Activated naive CD4-positive, alpha-beta T cell treated with anti-CD3 and anti-CD28 coated beads, Interleukin-2, amount 10 ng/mL, durations not matched to agents 7 days and 5 days (primary cell): Measurements from ENCODE around the gene FAM193A.
"Not testable (repeated sequence)": the region's sequence is repeated elsewhere in the genome, so short reads cannot be mapped to it uniquely, and the experiment has no call there.

Experiments
- CTCF ChIA-PET: fragments of 350-600 bp; sonication (Branson Sonifier 250); formaldehyde crosslinking; loops from one replicate; lab custom pipeline; 2021; ENCODE audit warnings: antibody characterized with exemption; lab: Charles Lee
- DNase-seq: peaks from one replicate; pipeline ENCODE4 v3.0.0-alpha.2; 2020
- H3K27ac Mint-ChIP-seq: one replicate; pipeline ENCODE4 v1.8.0; 2021; ENCODE audit warnings: mild to moderate bottlenecking, moderate library complexity, mixed read lengths
- H3K27me3 Mint-ChIP-seq: one replicate; pipeline ENCODE4 v1.8.0; 2021; ENCODE audit warnings: mild to moderate bottlenecking, mixed read lengths
- H3K36me3 Mint-ChIP-seq: one replicate; pipeline ENCODE4 v1.8.0; 2021; ENCODE audit warnings: mixed read lengths
- H3K4me1 Mint-ChIP-seq: one replicate; pipeline ENCODE4 v1.8.0; 2021; ENCODE audit warnings: mixed read lengths
- H3K4me3 Mint-ChIP-seq: one replicate; pipeline ENCODE4 v1.8.0; 2021; ENCODE audit warnings: mild to moderate bottlenecking, moderate library complexity, mixed read lengths
- H3K9me3 Mint-ChIP-seq: one replicate; pipeline ENCODE4 v1.8.0; 2021; ENCODE audit warnings: mixed read lengths

Gene FAM193A

DNA sequence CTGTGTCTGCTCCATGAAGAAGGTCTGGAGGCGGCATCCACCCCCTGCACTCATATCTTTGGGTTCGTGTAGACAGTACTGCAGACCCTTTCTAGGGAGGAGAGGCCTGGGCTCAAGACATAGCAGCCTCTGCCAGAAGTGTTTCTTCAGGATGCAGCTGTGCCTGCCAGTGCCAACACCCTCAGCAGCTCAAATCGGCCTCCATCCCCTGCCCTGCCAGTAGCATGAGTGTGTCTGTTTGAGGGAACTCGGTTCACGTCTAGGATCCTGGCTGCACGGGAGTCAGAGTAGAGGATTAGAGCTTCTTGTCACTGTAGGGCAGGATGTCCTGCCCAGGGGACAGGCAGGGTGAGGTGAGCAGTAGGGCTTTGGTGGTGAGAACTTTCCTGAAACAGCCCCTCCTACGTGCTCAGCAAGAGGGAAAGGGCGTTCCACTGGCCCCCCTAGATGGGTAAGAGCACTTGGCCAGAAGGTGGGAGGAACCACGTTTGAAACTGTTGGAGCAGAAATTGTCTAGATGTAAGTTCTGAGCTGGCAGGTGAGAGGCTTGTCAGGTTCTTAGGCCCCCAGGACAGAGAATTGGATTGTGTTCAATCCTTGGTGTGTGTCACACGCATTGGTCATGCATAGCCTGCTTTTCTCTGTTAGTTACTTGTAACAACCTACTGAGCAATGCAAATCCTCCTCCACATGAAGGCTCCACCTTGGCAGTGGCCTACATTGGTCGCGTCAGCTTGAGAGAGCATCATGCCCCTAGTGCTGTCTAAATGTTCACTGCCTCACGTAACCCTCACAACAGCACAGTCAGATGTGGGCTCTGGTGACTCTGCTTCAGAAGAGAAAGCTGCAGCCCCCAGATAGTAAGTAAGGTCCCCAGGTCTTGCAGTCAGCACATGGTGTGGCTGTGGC, 25.8 kb upstream of the FAM193A start:
- peak overlapping the region; percentile 52 for H3K27ac Mint-ChIP-seq
- H3K9me3 Mint-ChIP-seq = no peaks in the 10 kb centered on the region
- CTCF ChIA-PET = no interaction called here
- H3K27me3 Mint-ChIP-seq = no peaks in the 10 kb centered on the region
- H3K4me1 Mint-ChIP-seq = peaks cover 2% of the 10 kb centered on the region
- H3K36me3 Mint-ChIP-seq = peaks cover 59% of the 10 kb centered on the region
- no peak for DNase-seq
- H3K4me3 Mint-ChIP-seq = no peak overlapping the region

DNA sequence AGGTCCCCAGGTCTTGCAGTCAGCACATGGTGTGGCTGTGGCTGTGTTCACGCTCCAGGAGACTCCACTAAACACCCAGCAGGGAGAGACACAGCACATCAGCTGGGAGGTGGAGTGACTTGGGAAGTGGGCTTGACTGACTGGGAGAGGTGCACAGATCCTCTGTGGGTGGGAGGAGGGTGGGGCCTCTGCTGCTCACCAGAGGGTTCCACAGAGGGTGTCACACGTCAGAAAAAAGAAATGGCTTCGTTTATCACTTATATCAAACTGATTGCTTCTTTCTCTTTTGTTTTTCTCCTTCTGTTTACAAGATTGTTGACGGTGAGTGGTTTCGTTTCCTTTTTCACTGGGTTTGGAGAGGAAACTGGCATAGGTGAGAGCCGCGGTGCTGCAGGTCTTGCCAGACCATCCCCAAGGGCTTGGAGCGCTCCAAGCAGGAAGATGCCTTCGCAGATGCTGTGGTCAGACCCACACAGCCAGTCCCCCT, 24.8 kb upstream of the FAM193A start:
- peaks cover 2% of the 10 kb centered on the region for H3K4me1 Mint-ChIP-seq
- no peak overlapping the region for H3K27ac Mint-ChIP-seq
- H3K4me3 Mint-ChIP-seq = no peak overlapping the region
- CTCF ChIA-PET = no interaction called here
- no peaks in the 10 kb centered on the region for H3K27me3 Mint-ChIP-seq
- peaks cover 56% of the 10 kb centered on the region for H3K36me3 Mint-ChIP-seq
- no peak for DNase-seq
- no peaks in the 10 kb centered on the region for H3K9me3 Mint-ChIP-seq

DNA sequence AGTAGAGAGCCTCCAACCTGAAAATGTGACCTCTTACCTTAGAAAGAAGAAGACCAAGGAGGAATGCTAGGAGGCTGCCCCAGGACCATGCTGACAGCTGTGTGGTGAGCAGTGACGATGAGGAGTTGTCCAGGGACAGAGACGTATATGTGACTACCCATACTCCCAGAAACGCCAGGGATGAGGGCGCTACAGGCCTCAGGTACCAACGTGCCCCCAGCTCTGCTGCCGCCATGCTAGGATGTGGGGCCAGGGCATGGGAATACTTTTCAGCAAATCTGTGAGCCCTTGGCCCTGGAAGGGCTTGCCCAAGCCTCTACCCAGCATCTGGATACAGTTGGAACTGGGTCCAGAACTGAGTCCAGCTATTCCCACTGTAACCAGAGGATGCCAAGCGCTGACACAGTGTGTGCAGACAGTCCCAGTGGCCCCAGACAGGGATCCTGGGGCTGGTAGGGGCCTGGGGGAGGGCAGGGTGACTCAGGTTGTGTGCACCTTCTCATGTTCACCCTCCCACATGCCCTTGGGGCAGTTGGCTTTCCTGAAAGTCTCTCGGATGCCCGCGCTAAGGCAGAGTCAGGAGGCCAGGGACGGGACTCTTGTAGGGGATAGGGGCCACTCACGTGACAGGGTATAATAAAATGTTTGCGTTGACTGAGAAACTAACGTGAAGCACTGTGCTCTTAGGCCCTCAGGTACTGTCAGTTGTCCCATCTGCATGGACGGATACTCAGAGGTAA, 23.9 kb upstream of the FAM193A start:
- Mint-ChIP-seq H3K27me3 (no peaks in the 10 kb centered on the region), H3K9me3 (no peaks in the 10 kb centered on the region), H3K4me3 (no peak overlapping the region), H3K4me1 (peaks cover 2% of the 10 kb centered on the region), H3K27ac (no peak overlapping the region), H3K36me3 (peaks cover 52% of the 10 kb centered on the region)
- DNase-seq = no peak
- CTCF ChIA-PET = no interaction called here

DNA sequence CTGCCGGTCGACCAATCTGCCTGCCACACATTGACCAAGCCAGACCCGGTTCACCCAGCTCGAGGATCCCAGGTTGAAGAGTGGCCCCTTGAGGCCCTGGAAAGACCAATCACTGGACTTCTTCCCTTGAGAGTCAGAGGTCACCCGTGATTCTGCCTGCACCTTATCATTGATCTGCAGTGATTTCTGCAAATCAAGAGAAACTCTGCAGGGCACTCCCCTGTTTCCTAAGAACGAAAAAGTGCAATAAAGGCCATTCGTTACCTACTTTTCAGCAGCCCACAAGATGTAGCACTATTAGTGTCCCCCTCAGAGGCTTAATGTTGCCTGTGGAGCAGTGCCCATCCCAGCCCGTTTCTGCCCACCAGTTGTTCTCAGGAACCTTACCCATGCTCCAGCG, 22.3 kb upstream of the FAM193A start:
- CTCF ChIA-PET, H3K9me3 Mint-ChIP-seq, DNase-seq, H3K4me3 Mint-ChIP-seq, H3K27ac Mint-ChIP-seq, H3K27me3 Mint-ChIP-seq, H3K4me1 Mint-ChIP-seq: not testable (repeated sequence)
- peaks cover 47% of the 10 kb centered on the region for H3K36me3 Mint-ChIP-seq

DNA sequence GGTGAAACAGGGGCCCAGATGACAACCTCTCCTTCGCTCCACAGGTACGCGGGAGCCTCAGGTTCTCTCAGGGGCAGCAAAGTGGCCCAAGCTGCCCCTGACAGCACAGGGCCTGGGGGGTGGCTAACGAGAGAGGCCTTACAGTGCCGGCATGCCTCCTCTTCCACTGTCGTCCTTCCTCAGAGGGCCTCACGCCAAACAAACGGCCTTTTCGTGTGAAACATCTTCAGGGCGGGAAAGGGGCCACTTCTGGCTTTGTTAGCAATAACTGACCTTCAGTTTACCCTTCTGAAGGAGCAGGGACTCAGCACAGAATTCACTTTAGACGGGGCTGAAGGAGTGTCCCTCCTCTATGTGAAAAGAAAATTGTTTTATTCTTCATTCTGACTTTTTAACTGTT, 21.5 kb upstream of the FAM193A start:
- H3K36me3 Mint-ChIP-seq = peaks cover 41% of the 10 kb centered on the region
- DNase-seq, H3K27me3 Mint-ChIP-seq, H3K9me3 Mint-ChIP-seq, H3K27ac Mint-ChIP-seq, H3K4me1 Mint-ChIP-seq, CTCF ChIA-PET, H3K4me3 Mint-ChIP-seq: not testable (repeated sequence)

DNA sequence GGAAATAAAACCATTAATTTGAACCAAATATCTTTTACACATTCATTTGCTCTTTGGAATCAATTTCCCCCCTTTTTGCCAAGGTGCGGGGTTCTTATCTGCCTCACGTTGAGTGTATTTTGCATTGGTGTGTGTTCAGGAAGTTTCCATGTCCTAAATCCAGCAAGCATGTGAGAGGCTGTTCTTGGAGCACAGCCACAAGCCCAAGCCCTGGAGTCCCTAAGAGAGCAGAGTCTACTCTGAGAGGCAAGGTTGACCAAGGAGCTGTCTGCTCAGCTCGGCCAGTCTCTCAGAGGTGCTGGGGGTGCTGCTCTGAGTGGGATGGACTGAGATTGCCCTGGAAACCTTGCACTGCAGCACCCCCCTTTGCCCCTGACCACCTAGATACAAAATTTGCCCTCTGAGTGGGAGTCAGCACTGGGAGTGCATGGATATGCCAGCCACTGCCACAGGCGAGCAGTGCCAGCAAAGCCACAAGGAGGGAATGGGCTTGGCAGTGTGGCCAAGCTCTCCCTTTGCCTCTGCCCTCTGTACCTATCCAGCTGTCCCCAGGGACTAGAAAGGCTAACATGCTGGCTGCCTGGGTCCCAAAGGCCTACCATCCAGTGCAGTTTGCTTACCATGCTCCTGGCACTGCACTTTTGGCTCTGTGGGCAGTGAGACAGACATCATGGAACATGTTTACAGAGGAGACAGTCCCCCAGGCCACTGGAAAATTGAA, 20.5 kb upstream of the FAM193A start:
- no peaks in the 10 kb centered on the region for H3K27me3 Mint-ChIP-seq
- peaks cover 35% of the 10 kb centered on the region for H3K36me3 Mint-ChIP-seq
- no peak for DNase-seq
- peaks cover 2% of the 10 kb centered on the region for H3K4me1 Mint-ChIP-seq
- H3K9me3 Mint-ChIP-seq = no peaks in the 10 kb centered on the region
- CTCF ChIA-PET = no interaction called here
- H3K27ac Mint-ChIP-seq = no peak overlapping the region
- no peak overlapping the region for H3K4me3 Mint-ChIP-seq

DNA sequence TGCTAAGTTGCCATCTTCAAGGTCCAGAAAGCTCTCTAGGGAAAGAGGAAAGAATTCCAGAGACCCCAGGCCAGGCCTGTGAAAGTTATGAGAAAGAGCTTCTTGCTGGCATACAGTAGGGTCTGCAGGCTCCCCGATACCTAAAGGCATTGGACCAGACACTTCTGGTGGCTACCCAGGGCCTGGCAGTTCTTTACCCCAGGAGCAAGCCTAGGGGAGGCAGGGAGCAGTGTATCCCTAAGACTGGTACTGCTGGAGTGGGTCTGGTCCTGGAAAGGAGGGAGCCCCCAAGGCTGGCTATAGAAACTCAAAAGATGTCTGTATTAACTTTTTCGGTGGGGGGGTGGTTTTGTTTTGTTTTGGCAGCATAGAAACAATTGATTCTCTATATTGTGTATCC, 19.8 kb upstream of the FAM193A start:
- peaks cover 37% of the 10 kb centered on the region for H3K36me3 Mint-ChIP-seq
- peaks cover 2% of the 10 kb centered on the region for H3K4me1 Mint-ChIP-seq
- H3K27me3 Mint-ChIP-seq = no peaks in the 10 kb centered on the region
- H3K27ac Mint-ChIP-seq = no peak overlapping the region
- CTCF ChIA-PET = no interaction called here
- no peak for DNase-seq
- H3K4me3 Mint-ChIP-seq = no peak overlapping the region
- no peaks in the 10 kb centered on the region for H3K9me3 Mint-ChIP-seq

DNA sequence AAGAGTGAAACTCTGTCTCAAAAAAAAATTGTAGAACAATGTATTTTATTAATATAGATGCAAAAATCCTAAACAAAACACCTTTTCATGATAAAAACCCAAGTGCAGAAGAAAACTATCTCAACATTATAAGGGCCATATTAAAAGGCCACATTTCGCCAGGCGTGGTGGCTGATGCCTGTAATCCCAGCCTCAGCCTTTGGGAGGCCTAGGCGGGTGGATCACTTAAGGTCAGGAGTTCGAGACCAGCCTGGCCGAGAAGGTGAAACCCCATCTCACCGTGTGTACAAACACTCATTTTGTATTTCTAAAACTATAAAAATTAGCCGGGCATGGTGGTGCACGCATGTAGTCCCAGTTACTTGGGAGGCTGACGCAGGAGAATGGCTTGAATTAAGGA, 9.9 kb upstream of the FAM193A start:
- CTCF ChIA-PET = no interaction called here
- Mint-ChIP-seq H3K27ac (no peak overlapping the region), H3K4me1 (no peaks in the 10 kb centered on the region), H3K36me3 (peaks cover 1% of the 10 kb centered on the region), H3K9me3 (no peaks in the 10 kb centered on the region), H3K4me3 (no peak overlapping the region), H3K27me3 (peaks cover 14% of the 10 kb centered on the region)
- DNase-seq = no peak

DNA sequence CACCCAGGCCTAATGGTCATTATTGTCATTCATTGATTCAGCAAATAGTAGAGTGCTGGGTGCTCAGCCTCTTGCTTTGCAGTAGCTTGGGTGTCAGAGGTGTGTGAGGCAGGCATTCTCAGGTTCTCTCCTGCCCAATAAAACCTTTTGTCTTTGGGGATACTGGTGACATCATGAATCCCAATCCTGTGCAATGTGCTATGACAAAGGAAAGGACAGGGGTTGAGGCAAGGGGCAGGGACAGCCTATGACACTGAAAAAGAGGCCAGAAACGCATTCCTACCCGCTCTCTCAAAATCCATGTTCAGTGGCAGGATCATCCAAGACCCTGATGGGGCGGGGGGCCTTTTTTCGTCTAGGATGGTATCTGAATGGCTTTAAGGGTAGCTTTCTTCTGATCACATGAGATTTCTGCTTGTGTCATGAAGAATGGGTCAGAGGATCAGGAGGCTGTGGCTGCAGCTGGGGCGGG, 1.5 kb upstream of the FAM193A start:
- H3K4me1 Mint-ChIP-seq = peaks cover 25% of the 10 kb centered on the region
- peak overlapping the region; percentile 87 for H3K4me3 Mint-ChIP-seq
- H3K27me3 Mint-ChIP-seq = peaks cover 10% of the 10 kb centered on the region
- CTCF ChIA-PET = interaction anchor here (1.9 kb wide), 1 partner anchor 315 kb away, joined by 6 read pairs; no protein-coding TSS in a partner anchor
- H3K9me3 Mint-ChIP-seq = no peaks in the 10 kb centered on the region
- no peak for DNase-seq
- H3K36me3 Mint-ChIP-seq = peaks cover 4% of the 10 kb centered on the region
- H3K27ac Mint-ChIP-seq = peak overlapping the region; percentile 91

DNA sequence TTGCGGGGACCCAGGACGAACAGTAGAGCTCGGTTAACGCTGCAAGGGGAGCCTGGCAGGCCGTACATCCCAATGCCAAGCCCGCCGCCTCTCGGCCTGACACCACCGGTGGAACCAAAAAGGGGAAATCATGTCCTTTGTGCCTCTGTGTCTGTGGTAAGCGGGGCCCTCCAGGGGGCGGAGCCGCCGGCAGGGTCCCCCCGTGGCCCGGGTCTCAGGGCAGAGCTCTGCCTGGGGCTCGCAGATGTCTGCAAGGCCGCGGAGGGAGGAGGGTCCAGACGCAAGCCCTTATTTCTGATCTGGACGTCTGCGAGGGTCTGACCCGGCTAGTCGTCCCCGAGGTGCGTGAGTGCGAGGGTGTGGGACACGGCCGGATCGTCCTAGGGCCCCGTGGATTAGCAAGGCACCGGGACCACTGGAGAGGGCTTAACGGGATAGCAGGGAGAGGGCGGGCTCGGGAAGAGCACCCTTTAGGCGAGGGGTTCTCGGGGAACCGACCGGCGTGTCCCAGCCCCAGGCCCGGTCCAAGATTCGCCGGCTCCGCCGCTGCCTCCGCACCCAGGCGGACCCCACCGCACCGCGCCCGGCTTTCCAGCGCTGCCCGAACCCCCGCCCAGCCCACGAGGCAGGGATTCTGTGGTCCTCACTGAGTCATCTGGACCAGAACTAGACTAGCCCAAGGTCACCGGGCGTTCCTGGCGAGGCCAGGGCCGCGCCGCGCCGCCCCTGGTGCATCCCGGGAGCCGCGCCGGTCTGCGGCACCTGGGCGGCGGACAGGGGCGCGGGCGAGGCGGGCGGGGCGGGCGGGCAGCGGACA, 863 bp upstream of the FAM193A start:
- H3K4me3 Mint-ChIP-seq = peak overlapping the region; percentile 87
- DNase-seq = peak; percentile 70
- peaks cover 8% of the 10 kb centered on the region for H3K27me3 Mint-ChIP-seq
- peaks cover 26% of the 10 kb centered on the region for H3K4me1 Mint-ChIP-seq
- CTCF ChIA-PET = interaction anchor here (1.9 kb wide), 1 partner anchor 315 kb away, joined by 6 read pairs; no protein-coding TSS in a partner anchor
- no peaks in the 10 kb centered on the region for H3K9me3 Mint-ChIP-seq
- peak overlapping the region; percentile 92 for H3K27ac Mint-ChIP-seq
- peaks cover 4% of the 10 kb centered on the region for H3K36me3 Mint-ChIP-seq

DNA sequence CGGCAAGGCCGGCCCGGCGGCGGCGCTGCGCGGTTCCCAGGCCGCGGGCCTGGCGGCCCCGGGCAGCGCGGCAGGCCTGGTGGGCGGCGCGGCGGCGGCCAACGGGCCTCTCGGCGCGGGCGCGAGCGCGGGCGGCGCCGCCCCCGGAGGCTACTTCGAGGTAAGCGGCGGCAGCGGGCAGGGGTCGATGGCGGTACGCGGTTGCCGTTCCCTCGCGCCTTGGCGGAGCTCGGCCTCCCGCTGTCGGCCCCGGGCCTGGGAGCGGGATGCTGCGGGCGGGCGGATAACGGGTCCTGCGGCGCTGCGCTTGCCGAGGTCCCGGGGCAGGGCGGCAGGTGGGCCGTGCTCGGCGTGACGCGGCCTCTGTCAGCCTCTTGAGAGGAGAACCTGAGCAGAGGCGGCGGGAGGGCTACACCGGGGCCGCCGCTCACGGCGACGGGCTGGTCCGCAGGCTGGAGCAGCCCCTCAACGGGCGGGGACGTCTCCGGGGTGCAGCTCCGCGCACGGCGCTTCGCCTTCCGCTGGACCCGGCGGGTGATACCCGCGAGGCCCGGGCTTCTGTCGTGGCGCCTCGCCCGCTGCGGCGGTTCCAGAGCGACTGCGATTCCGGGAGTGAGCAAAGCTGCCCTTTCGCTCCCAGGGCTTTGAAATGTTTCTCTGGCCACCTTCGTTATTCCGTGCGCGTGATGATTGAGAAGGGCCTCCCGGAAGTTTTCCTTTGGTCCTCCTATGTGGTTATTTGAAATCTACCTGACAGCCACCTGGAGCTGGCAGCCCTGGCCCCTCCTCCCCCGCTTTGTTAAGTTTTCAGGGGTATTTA, 774 bp downstream of the FAM193A start:
- Mint-ChIP-seq H3K4me3 (peak overlapping the region; percentile 89), H3K9me3 (no peaks in the 10 kb centered on the region), H3K27ac (peak overlapping the region; percentile 91), H3K36me3 (peaks cover 5% of the 10 kb centered on the region), H3K27me3 (peaks cover 1% of the 10 kb centered on the region), H3K4me1 (peaks cover 26% of the 10 kb centered on the region)
- DNase-seq = peak; percentile 69
- CTCF ChIA-PET = interaction anchor here (0.9 to 1.4 kb wide), 2 partner anchors 9 to 69 kb away, joined by 3 to 4 read pairs; no protein-coding TSS in a partner anchor

DNA sequence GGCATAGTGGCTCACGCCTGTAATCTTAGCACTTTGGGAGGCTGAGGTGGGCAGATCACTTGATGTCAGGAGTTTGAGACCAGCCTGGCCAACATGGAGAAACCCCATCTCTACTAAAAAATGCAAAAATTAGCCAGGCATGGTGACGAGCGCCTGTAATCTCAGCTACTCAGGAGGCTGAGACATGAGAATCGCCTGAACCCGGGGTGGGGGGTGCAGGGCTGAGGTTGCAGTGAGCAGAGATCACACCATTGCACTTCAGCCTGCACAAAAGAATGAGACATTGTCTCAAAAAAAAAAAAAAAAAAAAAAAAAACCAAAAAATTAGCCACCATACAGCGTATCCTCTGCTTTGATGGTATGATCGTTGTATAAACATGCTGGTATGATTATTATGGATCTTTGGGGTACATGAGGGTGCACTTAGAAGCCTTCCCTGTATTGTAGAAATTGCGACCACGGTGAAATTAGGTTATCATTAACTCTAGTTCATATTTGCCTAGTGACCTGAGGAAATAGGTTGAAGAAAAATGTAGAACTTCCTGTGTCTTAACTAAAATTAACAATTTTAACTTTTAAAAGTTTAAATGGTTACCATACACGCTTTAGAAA, 7.2 kb downstream of the FAM193A start:
- DNase-seq, CTCF ChIA-PET, H3K27me3 Mint-ChIP-seq, H3K27ac Mint-ChIP-seq, H3K4me3 Mint-ChIP-seq, H3K9me3 Mint-ChIP-seq, H3K36me3 Mint-ChIP-seq: not testable (repeated sequence)
- H3K4me1 Mint-ChIP-seq = peaks cover 16% of the 10 kb centered on the region
